GM10248 (cell line): ENCODE measurements around the gene JMJD1C.

Experiments used
- CTCF ChIA-PET: fragments of 300-600 bp; sonication (Branson Sonifier 250); formaldehyde crosslinking; extraction: SDS; loops from one replicate; lab custom pipeline; 2021; ENCODE audit warnings: antibody characterized with exemption; lab: Yijun Ruan, JAX
- POLR2A ChIA-PET: fragments of 350-650 bp; sonication (Branson Sonifier 250); formaldehyde crosslinking; extraction: SDS; loops from one replicate; lab custom pipeline; 2020; ENCODE audit warnings: antibody characterized with exemption; lab: Yijun Ruan, JAX
- DNase-seq: peaks from one replicate; pipeline ENCODE4 v3.0.0; 2012; ENCODE audit errors: extremely low spot score
- CTCF ChIP-seq: IDR thresholded peaks from 2 replicates; pipeline ENCODE4 v1.5.1; 2012; ENCODE audit warnings: mild to moderate bottlenecking, low read depth; ENCODE audit errors: extremely low read depth, missing control alignments, control extremely low read depth

The JMJD1C gene

GRCh38 chr10:63465293-63466143 is at the start of gene JMJD1C:
TSS of gene JMJD1C (minus strand) at chr10:63465977. CDS start at chr10:63465662, 315 bp downstream.
- peak; percentile 83 for DNase-seq
- POLR2A ChIA-PET = no interaction called here
- CTCF ChIA-PET = interaction anchor here (1.1 to 2.1 kb wide), 8 partner anchors 11 to 255 kb away, joined by 3 to 10 read pairs (median 4); no protein-coding TSS in a partner anchor
- TF ChIP-seq CTCF = no peak

- POLR2A ChIA-PET = no interaction called here
- DNase-seq = no peak
- CTCF ChIA-PET = interaction anchor here (1.3 to 3.1 kb wide), 5 partner anchors 8 to 205 kb away, joined by 4 to 18 read pairs (median 4); no protein-coding TSS in a partner anchor
- no peak for TF ChIP-seq CTCF
Observed at GRCh38 chr10:63515002-63515763, 49.4 kb upstream of the JMJD1C start.

- no peak for TF ChIP-seq CTCF
- no peak for DNase-seq
- CTCF ChIA-PET = interaction anchor here (1.3 to 2.4 kb wide), 3 partner anchors 10 to 220 kb away, joined by 3 to 5 read pairs (median 5); no protein-coding TSS in a partner anchor
- POLR2A ChIA-PET = no interaction called here
Observed at GRCh38 chr10:63506554-63506953, 40.8 kb upstream of the JMJD1C start.

- ChIA-PET CTCF (interaction anchor here (0.7 to 3.9 kb wide), 10 partner anchors 9 to 219 kb away, joined by 3 to 18 read pairs (median 4); no protein-coding TSS in a partner anchor), POLR2A (no interaction called here)
- DNase-seq = no peak
- TF ChIP-seq CTCF = no peak
Observed at GRCh38 chr10:63505562-63505961, 39.8 kb upstream of the JMJD1C start.

GRCh38 chr10:63504145-63504881 is 38.5 kb upstream of the JMJD1C start:
- CTCF ChIA-PET = interaction anchor here (0.8 to 3.9 kb wide), 5 partner anchors 8 to 125 kb away, joined by 3 to 18 read pairs (median 4); no protein-coding TSS in a partner anchor
- TF ChIP-seq CTCF = no peak
- POLR2A ChIA-PET = interaction anchor here (0.6 kb wide), 1 partner anchor 77 kb away, joined by 3 read pairs; no protein-coding TSS in a partner anchor
- no peak for DNase-seq
